Fibroblast of peridontal ligament (primary cell): Measurements from ENCODE around the gene SERINC5.
"Not testable (repeated sequence)": the region's sequence is repeated elsewhere in the genome, so short reads cannot be mapped to it uniquely, and the experiment has no call there.

ENCODE experiments used
- DNase-seq: peaks from one replicate; pipeline ENCODE4 v3.0.0-alpha.2; 2010; ENCODE audit errors: extremely low read depth

The SERINC5 gene

DNA sequence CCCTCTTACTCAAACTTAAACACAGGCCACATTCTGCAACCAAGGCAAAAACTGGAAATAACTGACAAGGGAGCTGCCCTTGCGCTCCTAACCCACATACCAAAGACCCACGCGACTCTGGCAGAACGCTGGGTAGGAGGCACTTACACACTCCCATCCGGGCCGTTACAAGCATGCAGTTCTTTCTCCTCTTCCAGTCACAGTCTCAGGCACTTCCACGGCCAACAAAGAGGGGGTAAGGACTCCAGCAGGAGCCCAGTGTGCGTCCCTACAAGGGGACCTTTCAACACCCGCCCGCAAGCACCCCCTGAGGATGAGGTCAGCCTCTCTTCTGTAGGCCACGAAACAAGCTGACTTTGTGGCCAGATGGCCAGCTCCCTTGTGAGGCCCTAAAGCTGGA lies 57.4 kb downstream of the SERINC5 start:
- DNase-seq = peak; percentile 63

GRCh38 chr5:80195837-80196400 lies 59.9 kb downstream of the SERINC5 start:
- DNase-seq = no peak

- DNase-seq = no peak
Observed at GRCh38 chr5:80194468-80194867, 61.4 kb downstream of the SERINC5 start.

DNA sequence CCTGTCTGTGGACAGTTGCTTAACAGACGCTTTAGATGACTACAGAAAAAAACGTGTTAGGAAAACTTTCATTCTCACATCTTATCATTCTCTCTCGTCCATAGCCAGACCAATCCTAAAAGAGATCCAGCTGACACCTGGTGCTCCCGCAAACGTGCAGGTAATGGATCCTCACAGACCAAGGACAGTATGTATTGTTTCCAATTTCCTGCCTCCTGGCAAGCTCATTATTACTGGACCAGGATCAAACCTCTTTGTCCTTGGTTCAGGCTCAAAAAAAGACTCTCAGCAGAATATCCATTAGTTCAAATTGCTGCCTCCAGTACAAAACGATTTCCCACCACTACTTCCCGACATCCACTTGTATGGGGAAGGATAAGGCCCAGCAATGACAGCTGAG lies 62.4 kb downstream of the SERINC5 start:
- DNase-seq = no peak

GRCh38 chr5:80192507-80193241 lies 63.2 kb downstream of the SERINC5 start:
- DNase-seq = peak; percentile 33

DNA sequence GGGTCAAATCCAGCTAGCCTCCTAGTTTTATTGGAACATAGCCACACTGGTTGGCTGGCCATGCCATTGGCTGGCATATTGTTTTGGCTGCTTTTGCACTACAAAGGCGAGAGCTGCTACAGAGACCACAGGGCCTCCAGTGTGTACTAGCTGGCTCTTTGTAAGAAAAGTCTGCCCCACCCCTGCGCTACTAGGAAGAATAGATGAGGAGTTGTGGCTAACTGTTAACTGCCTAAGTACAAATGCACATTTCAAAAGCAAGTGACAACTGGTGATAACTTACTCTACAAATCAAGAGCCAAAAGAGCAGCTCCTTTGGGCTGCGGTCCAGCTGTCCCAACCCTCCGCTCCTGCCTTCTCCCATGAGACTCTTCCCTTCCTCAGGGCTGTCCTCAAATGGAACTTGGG lies 63.9 kb downstream of the SERINC5 start:
- DNase-seq = peak; percentile 20

GRCh38 chr5:80191397-80191796 lies 64.5 kb downstream of the SERINC5 start:
- DNase-seq = no peak

DNA sequence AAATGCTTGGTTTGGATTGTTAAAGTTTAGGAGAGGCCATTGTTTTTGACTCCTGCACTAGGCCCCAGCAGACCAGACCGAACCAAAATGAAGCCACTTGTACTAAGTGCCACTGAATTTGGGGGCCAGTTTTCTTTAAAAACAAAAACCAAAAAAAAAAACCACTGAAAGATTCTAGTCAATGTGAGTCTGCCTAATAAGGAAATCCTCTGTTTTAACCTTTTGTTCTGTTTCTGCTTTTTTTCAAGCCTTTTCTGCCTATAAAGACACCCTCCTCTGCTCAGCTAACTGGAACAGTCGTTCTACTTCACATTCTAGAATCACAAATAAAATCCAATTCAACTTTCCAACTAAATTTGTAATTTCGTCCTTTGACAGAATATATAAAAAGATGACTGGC lies 64.9 kb downstream of the SERINC5 start:
- no peak for DNase-seq

DNA sequence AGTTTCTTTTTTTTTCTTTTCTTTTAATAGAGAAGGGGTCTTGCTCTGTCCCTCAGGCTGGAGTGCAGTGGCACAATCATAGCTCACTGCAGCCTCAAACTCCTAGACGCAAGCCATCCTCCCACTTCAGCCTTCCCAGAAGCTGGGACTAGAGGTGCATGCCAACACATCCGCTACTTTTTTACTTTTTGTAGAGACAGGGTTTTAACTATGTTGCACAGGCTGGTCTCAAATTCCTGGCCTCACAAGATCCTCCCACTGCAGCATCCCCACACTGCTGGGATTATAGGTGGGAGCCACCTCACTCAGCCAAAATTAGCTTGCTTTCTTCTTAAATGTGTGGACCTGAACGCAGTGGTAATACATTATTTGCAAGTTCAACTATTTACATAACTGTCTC lies 66.1 kb downstream of the SERINC5 start:
- no peak for DNase-seq

DNA sequence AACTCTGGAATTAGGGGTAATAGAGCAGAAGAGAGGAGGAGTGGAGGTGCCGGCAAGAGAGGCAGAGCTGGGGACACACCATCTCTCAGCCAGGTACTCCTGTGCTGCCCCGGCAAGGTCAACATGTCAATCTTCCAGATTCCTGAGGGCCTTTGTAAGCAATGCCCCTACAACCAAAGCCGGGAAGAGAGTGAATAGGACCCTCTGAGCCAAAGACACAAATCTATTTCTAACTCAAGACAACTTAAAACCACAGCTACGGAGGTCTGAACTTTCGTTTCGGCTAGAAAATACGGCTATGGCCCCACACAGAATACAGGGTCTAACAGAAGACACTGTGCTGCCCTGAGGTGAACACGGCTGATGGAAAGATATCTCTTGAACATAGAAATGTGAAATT lies 66.6 kb downstream of the SERINC5 start:
- DNase-seq = peak; percentile 34

DNA sequence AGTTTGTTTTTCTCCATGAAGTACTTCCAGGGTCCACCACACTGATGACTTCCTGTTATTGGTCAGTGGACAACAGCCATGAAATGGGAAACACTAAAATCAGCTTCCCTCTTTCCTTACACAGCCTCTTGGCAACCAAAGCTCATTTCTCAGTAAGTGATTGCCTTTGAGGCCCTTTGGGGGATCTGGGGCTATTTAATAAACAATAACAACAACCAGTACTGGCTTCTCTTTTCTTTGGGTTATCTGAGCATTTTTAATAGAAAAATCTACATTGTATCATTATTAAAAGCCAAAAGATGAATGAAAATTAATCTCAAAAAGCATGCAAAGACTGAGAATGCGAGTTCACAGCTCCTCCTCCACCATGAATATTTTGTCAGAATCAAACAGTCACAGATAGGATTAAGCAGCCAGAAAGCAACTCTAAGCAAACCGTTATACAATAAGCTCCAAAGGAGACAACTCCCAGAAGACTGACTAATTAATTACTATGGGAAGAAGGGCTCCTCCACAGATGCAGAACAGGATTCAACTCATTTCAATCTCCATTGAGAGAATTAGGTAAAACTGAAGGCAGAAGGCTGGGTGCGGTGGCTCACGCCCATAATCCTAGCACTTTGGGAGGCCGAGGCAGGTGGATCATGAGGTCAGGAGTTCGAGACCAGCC lies 68.3 kb downstream of the SERINC5 start:
- DNase-seq = no peak

- DNase-seq = not testable (repeated sequence)
Observed at GRCh38 chr5:80185535-80185934, 70.3 kb downstream of the SERINC5 start.

- no peak for DNase-seq
Observed at GRCh38 chr5:80185095-80185494, 70.8 kb downstream of the SERINC5 start.

DNA sequence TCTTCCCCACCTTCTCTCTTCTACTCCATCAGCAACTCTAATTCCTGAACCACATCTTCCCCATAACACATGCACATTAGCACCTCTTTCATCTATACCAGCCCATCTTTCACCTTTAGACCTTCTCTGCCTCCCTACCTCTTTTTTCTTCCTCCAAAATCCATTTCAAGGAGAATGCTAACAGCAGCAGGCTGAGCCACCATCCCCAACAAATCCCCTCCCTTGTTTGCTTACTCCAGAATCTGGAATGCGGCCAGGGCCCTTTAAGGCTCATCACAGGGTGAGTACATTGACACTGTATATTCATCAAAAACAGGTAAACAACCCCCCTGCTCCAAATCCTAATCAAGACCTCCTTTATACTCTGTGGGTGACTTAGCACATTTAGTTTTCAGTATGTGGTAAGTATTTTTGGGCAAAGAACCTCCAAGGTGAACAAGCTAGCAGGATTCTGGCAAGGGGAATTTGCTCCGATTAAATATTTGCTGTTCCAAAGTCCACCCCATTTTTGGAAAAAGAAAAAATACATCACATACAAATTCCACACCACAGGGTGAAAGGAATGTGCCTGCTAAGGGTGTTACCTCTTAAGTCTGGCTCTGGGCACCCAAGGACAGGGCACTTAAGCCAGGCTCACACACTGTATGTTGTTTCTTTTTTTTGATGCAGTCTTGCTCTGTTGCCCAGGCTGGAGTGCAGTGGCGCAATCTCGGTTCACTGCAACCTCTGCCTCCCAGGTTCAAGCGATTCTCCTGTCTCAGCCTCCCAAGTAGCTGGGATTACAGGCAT lies 71.4 kb downstream of the SERINC5 start:
- DNase-seq = no peak

DNA sequence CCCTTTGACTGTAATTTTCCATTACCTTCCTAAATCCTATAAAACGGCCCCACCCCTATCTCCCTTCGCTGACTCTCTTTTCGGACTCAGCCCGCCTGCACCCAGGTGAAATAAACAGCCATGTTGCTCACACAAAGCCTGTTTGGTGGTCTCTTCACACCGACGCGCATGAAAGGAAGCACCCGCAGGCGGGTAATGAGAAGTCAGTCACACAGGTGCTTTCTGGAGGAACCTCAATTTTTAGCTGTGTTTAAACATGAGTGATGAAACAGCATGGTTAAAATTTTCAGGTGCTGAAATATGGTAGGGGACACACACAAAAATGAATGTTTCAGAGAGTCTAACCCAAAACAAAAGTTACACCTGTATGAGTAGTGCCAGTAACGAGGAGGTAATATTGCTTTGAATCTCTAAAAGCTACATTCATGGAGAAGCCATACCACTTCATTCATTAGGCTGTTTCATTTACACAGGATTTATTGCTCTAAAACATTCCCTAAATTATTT lies 72.1 kb downstream of the SERINC5 start:
- not testable (repeated sequence) for DNase-seq

DNA sequence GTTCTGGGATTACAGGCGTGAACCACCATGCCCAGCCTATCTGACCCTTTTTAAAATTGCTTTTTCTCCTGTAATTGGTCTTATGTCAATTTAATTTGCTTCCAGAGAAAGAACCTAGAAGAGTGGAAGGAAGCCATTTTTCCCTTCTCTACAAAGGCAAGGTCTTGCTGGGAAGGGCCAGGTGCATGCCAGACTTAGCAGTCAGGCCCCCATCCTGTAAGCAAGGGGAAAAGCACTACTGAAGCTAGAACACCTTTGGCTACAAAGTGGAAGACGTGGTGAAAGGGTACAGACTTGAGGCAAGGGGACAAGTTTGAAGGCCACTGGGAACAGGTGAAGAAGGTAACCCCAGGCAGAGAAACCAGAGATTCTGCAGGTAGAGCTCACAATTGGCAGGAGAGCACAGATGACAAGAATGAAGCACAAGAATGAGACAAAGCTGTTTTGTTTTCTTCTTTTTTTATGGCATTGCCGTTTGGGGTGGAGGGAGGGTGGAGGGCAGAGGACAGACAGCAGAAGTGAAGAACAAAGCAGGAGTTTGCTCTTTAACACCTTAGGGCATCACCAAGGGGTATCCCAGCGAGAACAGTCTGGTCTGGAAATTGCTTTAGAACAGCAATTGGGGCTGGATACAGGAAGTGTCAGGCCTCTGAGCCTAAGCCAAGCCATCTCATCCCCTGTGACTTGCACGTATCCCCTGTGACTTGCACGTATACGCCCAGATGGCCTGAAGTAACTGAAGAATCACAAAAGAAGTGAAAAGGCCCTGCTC lies 72.9 kb downstream of the SERINC5 start:
- no peak for DNase-seq

- peak; percentile 19 for DNase-seq
Observed at GRCh38 chr5:80181618-80182211, 74.1 kb downstream of the SERINC5 start.

- DNase-seq = no peak
Observed at GRCh38 chr5:80177236-80177635, 78.6 kb downstream of the SERINC5 start.

DNA sequence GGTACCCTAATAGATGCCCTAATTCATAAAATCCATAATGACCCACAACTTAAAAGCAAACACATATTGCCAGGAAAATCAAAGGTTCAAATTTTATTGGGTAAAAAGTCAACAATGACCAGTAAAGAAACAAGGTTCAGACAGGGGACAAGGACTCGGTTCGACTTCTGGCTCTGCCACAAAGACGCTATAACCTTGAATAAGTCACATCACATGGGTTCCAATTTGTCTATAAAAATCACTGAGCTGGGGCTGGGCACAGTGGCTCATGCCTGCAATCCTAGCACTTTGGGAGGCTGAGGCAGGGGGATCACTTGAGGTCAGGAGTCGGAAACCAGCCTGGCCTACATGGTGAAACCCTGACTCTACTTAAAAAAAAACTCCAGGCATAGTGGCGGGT lies 80.5 kb downstream of the SERINC5 start:
- DNase-seq = no peak

- DNase-seq = no peak
Observed at GRCh38 chr5:80174790-80175189, 81.1 kb downstream of the SERINC5 start.
